BLaER1 (cell line): ENCODE measurements around the gene KCNK1.

Source experiments
- H3K27ac ChIP-seq: shearing (Covaris generic); formaldehyde crosslinking; 2 replicates; pipeline ENCODE4 v1.8.1; 2022
- H3K27me3 ChIP-seq: shearing (Covaris generic); formaldehyde crosslinking; 2 replicates; pipeline ENCODE4 v1.8.1; 2022
- H3K36me3 ChIP-seq: shearing (Covaris generic); formaldehyde crosslinking; 2 replicates; pipeline ENCODE4 v1.8.1; 2022
- H3K4me1 ChIP-seq: shearing (Covaris generic); formaldehyde crosslinking; 2 replicates; pipeline ENCODE4 v1.8.1; 2022
- H3K4me2 ChIP-seq: shearing (Covaris generic); formaldehyde crosslinking; 2 replicates; pipeline ENCODE4 v1.8.1; 2022
- H3K4me3 ChIP-seq: shearing (Covaris generic); formaldehyde crosslinking; 2 replicates; pipeline ENCODE4 v1.8.1; 2022
- H3K9ac ChIP-seq: shearing (Covaris generic); formaldehyde crosslinking; 2 replicates; pipeline ENCODE4 v1.8.1; 2022
- H3K9me3 ChIP-seq: shearing (Covaris generic); formaldehyde crosslinking; 2 replicates; pipeline ENCODE4 v1.8.1; 2022
- H4K20me1 ChIP-seq: shearing (Covaris generic); formaldehyde crosslinking; 2 replicates; pipeline ENCODE4 v1.8.1; 2022
- Cebpa-rat ChIP-seq: shearing (Covaris generic); IDR thresholded peaks from 2 replicates; pipeline ENCODE4 v1.8.1; 2022

KCNK1 gene

GRCh38 chr1:233584931-233585330 lies 29.0 kb upstream of the KCNK1 start:
- H3K4me3 ChIP-seq: no peak overlapping the region
- H3K9me3 ChIP-seq: no peaks in the 10 kb centered on the region
- peaks cover 6% of the 10 kb centered on the region for H3K4me1 ChIP-seq
- TF ChIP-seq Cebpa-rat: no peak
- no peaks in the 10 kb centered on the region for H4K20me1 ChIP-seq
- no peak overlapping the region for H3K9ac ChIP-seq
- H3K27me3 ChIP-seq: no peaks in the 10 kb centered on the region
- no peaks in the 10 kb centered on the region for H3K36me3 ChIP-seq
- H3K27ac ChIP-seq: no peak overlapping the region
- no peak overlapping the region for H3K4me2 ChIP-seq

GRCh38 chr1:233586301-233586700 lies 27.6 kb upstream of the KCNK1 start:
- Histone ChIP-seq H3K27me3 (no peaks in the 10 kb centered on the region), H3K4me3 (no peak overlapping the region)
- no peak for TF ChIP-seq Cebpa-rat

GRCh38 chr1:233587196-233587595 lies 26.7 kb upstream of the KCNK1 start:
- H3K9me3 ChIP-seq: no peaks in the 10 kb centered on the region
- peaks cover 5% of the 10 kb centered on the region for H3K4me1 ChIP-seq
- H4K20me1 ChIP-seq: no peaks in the 10 kb centered on the region
- H3K4me2 ChIP-seq: no peak overlapping the region
- no peaks in the 10 kb centered on the region for H3K27me3 ChIP-seq
- no peaks in the 10 kb centered on the region for H3K36me3 ChIP-seq
- no peak for TF ChIP-seq Cebpa-rat
- no peak overlapping the region for H3K4me3 ChIP-seq
- no peak overlapping the region for H3K27ac ChIP-seq
- no peak overlapping the region for H3K9ac ChIP-seq

More at GRCh38 chr1:233586301-233586700, 27.6 kb upstream of the KCNK1 start:
- H3K36me3 ChIP-seq: no peaks in the 10 kb centered on the region
- H3K9me3 ChIP-seq: no peaks in the 10 kb centered on the region
- H3K4me2 ChIP-seq: no peak overlapping the region
- H3K27ac ChIP-seq: no peak overlapping the region
- H3K9ac ChIP-seq: no peak overlapping the region
- H3K4me1 ChIP-seq: peaks cover 6% of the 10 kb centered on the region
- H4K20me1 ChIP-seq: no peaks in the 10 kb centered on the region

- H3K4me1 ChIP-seq: no peaks in the 10 kb centered on the region
- no peak overlapping the region for H3K27ac ChIP-seq
- no peaks in the 10 kb centered on the region for H3K27me3 ChIP-seq
- no peaks in the 10 kb centered on the region for H3K36me3 ChIP-seq
- no peak overlapping the region for H3K4me2 ChIP-seq
- no peak overlapping the region for H3K9ac ChIP-seq
- H4K20me1 ChIP-seq: no peaks in the 10 kb centered on the region
- no peaks in the 10 kb centered on the region for H3K9me3 ChIP-seq
- TF ChIP-seq Cebpa-rat: no peak
- no peak overlapping the region for H3K4me3 ChIP-seq
Observed at GRCh38 chr1:233587958-233588799, 25.7 kb upstream of the KCNK1 start.

GRCh38 chr1:233597489-233597901 lies 16.4 kb upstream of the KCNK1 start:
- Histone ChIP-seq H3K27me3 (no peaks in the 10 kb centered on the region), H3K27ac (no peak overlapping the region), H3K9ac (no peak overlapping the region), H4K20me1 (no peaks in the 10 kb centered on the region), H3K36me3 (no peaks in the 10 kb centered on the region), H3K4me3 (no peak overlapping the region), H3K4me1 (peaks cover 31% of the 10 kb centered on the region), H3K4me2 (peak overlapping the region; percentile 60), H3K9me3 (no peaks in the 10 kb centered on the region)
- TF ChIP-seq Cebpa-rat: no peak

- Histone ChIP-seq H3K9me3 (peaks cover 3% of the 10 kb centered on the region; the same call in 1 of the 2 replicates), H3K36me3 (no peaks in the 10 kb centered on the region), H3K4me2 (peak overlapping the region; percentile 1; the same call in 1 of the 2 replicates), H3K9ac (no peak overlapping the region), H3K4me1 (peaks cover 31% of the 10 kb centered on the region), H3K27me3 (no peaks in the 10 kb centered on the region), H3K27ac (no peak overlapping the region), H3K4me3 (no peak overlapping the region), H4K20me1 (no peaks in the 10 kb centered on the region)
- no peak for TF ChIP-seq Cebpa-rat
Observed at GRCh38 chr1:233598891-233599541, 14.9 kb upstream of the KCNK1 start.

- H3K9me3 ChIP-seq: peaks cover 9% of the 10 kb centered on the region
- no peak for TF ChIP-seq Cebpa-rat
- no peaks in the 10 kb centered on the region for H3K36me3 ChIP-seq
- no peaks in the 10 kb centered on the region for H3K27me3 ChIP-seq
- H4K20me1 ChIP-seq: no peaks in the 10 kb centered on the region
- H3K4me1 ChIP-seq: peaks cover 31% of the 10 kb centered on the region
- H3K9ac ChIP-seq: no peak overlapping the region
- H3K4me2 ChIP-seq: no peak overlapping the region; the same call in 1 of the 2 replicates
- H3K4me3 ChIP-seq: no peak overlapping the region
- H3K27ac ChIP-seq: no peak overlapping the region
Observed at GRCh38 chr1:233599542-233600073, 14.3 kb upstream of the KCNK1 start.

GRCh38 chr1:233600488-233600887 lies 13.4 kb upstream of the KCNK1 start:
- no peaks in the 10 kb centered on the region for H3K36me3 ChIP-seq
- no peaks in the 10 kb centered on the region for H4K20me1 ChIP-seq
- no peak overlapping the region for H3K4me2 ChIP-seq
- peaks cover 13% of the 10 kb centered on the region for H3K9me3 ChIP-seq
- no peaks in the 10 kb centered on the region for H3K27me3 ChIP-seq
- H3K27ac ChIP-seq: no peak overlapping the region
- H3K9ac ChIP-seq: no peak overlapping the region
- no peak overlapping the region for H3K4me3 ChIP-seq
- H3K4me1 ChIP-seq: peaks cover 31% of the 10 kb centered on the region
- no peak for TF ChIP-seq Cebpa-rat

GRCh38 chr1:233603478-233603877 lies 10.4 kb upstream of the KCNK1 start:
- Histone ChIP-seq H3K4me2 (no peak overlapping the region), H3K4me3 (no peak overlapping the region), H3K4me1 (peaks cover 14% of the 10 kb centered on the region), H3K9ac (no peak overlapping the region), H4K20me1 (no peaks in the 10 kb centered on the region), H3K9me3 (peaks cover 13% of the 10 kb centered on the region), H3K27ac (no peak overlapping the region), H3K27me3 (no peaks in the 10 kb centered on the region), H3K36me3 (no peaks in the 10 kb centered on the region)
- TF ChIP-seq Cebpa-rat: no peak

GRCh38 chr1:233605205-233605604 lies 8.7 kb upstream of the KCNK1 start:
- Histone ChIP-seq H3K4me3 (no peak overlapping the region), H3K36me3 (no peaks in the 10 kb centered on the region), H3K27ac (no peak overlapping the region), H3K4me2 (no peak overlapping the region), H4K20me1 (no peaks in the 10 kb centered on the region), H3K27me3 (no peaks in the 10 kb centered on the region), H3K9ac (no peak overlapping the region), H3K4me1 (no peaks in the 10 kb centered on the region), H3K9me3 (peaks cover 13% of the 10 kb centered on the region)
- TF ChIP-seq Cebpa-rat: no peak
